Activated CD8-positive, alpha-beta memory T cell treated with anti-CD3 and anti-CD28 coated beads, Interleukin-2, amount 10 ng/mL, durations not matched to agents 7 days and 5 days (primary cell): ENCODE measurements around the gene ARPC2. TPM values are rescaled to one million over a fixed set of nuclear protein-coding genes. Genes with fewer than 3 reads are reported as not detected.

Source experiments
- ATAC-seq: fragments of 150-1000 bp; cut with Tn5 transposase; one replicate; pipeline ENCODE4 v1.10.0; 2021; ENCODE audit warnings: moderate library complexity
- CTCF ChIA-PET: fragments of 350-600 bp; sonication (Branson Sonifier 250); formaldehyde crosslinking; loops from one replicate; lab custom pipeline; 2021; ENCODE audit warnings: antibody characterized with exemption; lab: Charles Lee
- DNase-seq: peaks from one replicate; pipeline ENCODE4 v3.0.0-alpha.2; 2020
- H3K27ac Mint-ChIP-seq: one replicate; pipeline ENCODE4 v1.8.0; 2021; ENCODE audit warnings: mild to moderate bottlenecking, mixed read lengths
- H3K27me3 Mint-ChIP-seq: one replicate; pipeline ENCODE4 v1.8.0; 2021; ENCODE audit warnings: mixed read lengths
- H3K36me3 Mint-ChIP-seq: one replicate; pipeline ENCODE4 v1.8.0; 2021; ENCODE audit warnings: mild to moderate bottlenecking, mixed read lengths
- H3K4me1 Mint-ChIP-seq: one replicate; pipeline ENCODE4 v1.8.0; 2021; ENCODE audit warnings: mixed read lengths
- H3K4me3 Mint-ChIP-seq: one replicate; pipeline ENCODE4 v1.8.0; 2021; ENCODE audit warnings: mild to moderate bottlenecking, moderate library complexity, mixed read lengths
- H3K9me3 Mint-ChIP-seq: one replicate; pipeline ENCODE4 v1.8.0; 2022; ENCODE audit warnings: low read depth, mixed read lengths
- total RNA-seq, 2 experiments: library from RNA; stranded (reverse); gene quantifications; one replicate each; pipeline ENCODE4 v1.2.3, GENCODE V29; 2021

Gene ARPC2
- total RNA-seq, 2 experiments from 2014 or later: 742 to 839 TPM

DNA sequence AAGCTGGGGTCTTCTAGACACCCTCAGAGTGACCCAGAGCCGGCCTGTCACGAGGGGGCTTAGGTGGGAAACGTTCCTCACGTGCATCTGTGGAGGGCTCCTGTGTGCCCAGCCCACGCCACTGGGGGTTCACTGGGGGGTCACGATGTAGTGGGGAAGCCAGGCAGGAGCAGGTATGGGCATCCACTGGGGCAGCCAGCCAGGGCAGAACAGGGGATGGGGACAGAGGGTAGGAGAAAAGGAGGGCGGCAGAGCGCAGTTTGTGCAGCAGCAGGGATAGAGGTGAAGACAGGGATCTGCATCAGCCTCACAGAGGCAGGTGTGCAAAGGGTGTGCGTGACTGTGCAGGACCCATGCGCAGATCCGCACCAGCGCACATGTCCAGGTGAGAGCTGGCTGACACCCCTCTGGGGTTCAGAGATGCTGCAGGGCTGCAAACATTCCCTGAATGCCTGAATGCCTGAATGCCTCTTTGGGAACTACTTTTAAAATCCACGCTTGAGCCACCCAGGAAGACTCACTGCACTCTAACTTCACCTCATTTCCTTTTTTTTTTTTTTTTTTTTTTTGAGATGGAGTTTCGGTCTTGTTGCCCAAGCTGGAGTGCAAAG lies 63.4 kb downstream of the ARPC2 start:
- CTCF ChIA-PET: interaction anchor here (1.1 to 1.5 kb wide), 2 partner anchors 9 to 13 kb away, joined by 3 to 5 read pairs; no protein-coding TSS in a partner anchor
- DNase-seq: no peak
- Mint-ChIP-seq H3K4me3 (no peak overlapping the region), H3K36me3 (peaks cover 26% of the 10 kb centered on the region), H3K9me3 (no peaks in the 10 kb centered on the region), H3K4me1 (peaks cover 23% of the 10 kb centered on the region), H3K27me3 (no peaks in the 10 kb centered on the region), H3K27ac (no peak overlapping the region)
- ATAC-seq: no peak

DNA sequence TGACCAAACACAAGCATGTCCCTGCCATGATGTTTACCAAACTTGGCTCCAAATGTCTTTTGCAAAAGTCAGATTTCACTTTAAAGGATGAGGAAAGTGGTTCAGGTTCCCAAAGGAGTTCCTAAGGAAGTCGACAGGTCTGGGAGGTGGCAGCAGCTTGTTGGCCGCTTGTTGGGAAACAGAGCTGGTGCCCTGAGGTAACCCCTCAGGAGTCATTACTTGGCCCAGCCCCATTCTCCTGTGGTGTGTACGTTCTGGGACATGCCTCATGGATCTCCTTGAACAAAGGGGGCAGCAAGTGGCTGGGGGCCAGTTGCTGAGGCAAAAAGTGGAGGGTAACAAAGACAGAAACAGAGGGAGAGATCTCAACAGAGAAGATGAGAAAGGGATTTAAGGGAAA lies 64.5 kb downstream of the ARPC2 start:
- no peak for ATAC-seq
- H3K4me1 Mint-ChIP-seq: peaks cover 32% of the 10 kb centered on the region
- H3K4me3 Mint-ChIP-seq: no peak overlapping the region
- peak overlapping the region; percentile 47 for H3K27ac Mint-ChIP-seq
- CTCF ChIA-PET: interaction anchor here (1.1 to 2.5 kb wide), 3 partner anchors 10 to 12 kb away, joined by 3 to 9 read pairs (median 5); partner anchors contain the start of gene TMBIM1
- no peaks in the 10 kb centered on the region for H3K27me3 Mint-ChIP-seq
- DNase-seq: no peak
- no peaks in the 10 kb centered on the region for H3K9me3 Mint-ChIP-seq
- H3K36me3 Mint-ChIP-seq: peaks cover 22% of the 10 kb centered on the region

DNA sequence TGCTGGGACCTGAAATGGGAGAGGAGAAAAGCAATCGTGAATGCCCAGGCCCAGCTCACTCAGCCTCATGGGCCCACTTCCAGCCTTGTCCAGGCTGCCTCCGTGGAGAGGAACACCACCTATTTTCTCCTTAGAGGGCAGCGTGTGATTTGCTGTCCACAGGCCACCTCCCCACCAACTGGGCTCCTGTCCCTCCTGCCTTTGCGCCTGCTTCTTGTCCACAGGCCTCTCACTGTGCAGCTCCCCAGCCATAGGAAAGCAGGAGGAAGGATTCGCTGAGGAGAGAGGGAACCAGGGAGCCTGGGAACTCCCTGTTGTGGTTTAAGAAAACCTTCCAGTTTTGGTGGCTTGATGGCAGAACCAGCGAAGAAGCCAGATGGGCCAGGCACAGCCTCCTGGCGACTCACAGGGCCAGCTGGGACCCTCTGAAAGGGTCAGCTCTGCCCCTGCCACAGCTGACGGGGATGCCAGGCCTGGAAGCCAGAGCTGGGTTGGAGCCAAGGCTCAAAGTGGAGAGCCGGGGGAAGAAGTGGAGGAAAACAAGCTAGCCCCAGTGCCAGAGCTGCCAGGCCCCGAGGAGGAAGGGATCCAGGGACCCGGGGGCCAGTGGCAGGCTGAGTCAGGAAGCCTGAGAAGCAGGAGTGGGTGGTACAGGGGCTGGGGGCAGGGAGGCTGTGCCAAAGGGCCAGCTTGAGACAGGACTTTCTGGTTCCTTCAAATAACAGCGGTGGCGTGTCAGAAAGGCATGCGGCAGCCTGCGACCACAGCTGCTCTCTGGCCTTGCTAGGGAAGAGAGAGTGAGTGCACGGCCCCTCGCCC lies 65.4 kb downstream of the ARPC2 start:
- peak overlapping the region; percentile 98 for H3K27ac Mint-ChIP-seq
- no peaks in the 10 kb centered on the region for H3K9me3 Mint-ChIP-seq
- DNase-seq: no peak
- H3K27me3 Mint-ChIP-seq: no peaks in the 10 kb centered on the region
- peaks cover 41% of the 10 kb centered on the region for H3K4me1 Mint-ChIP-seq
- CTCF ChIA-PET: interaction anchor here (2.3 to 15.3 kb wide), 3 partner anchors 9 to 118 kb away, joined by 6 to 243 read pairs (median 9); partner anchors contain the start of genes AAMP, CTDSP1, PNKD and TMBIM1
- no peak for ATAC-seq
- peaks cover 16% of the 10 kb centered on the region for H3K36me3 Mint-ChIP-seq
- no peak overlapping the region for H3K4me3 Mint-ChIP-seq

DNA sequence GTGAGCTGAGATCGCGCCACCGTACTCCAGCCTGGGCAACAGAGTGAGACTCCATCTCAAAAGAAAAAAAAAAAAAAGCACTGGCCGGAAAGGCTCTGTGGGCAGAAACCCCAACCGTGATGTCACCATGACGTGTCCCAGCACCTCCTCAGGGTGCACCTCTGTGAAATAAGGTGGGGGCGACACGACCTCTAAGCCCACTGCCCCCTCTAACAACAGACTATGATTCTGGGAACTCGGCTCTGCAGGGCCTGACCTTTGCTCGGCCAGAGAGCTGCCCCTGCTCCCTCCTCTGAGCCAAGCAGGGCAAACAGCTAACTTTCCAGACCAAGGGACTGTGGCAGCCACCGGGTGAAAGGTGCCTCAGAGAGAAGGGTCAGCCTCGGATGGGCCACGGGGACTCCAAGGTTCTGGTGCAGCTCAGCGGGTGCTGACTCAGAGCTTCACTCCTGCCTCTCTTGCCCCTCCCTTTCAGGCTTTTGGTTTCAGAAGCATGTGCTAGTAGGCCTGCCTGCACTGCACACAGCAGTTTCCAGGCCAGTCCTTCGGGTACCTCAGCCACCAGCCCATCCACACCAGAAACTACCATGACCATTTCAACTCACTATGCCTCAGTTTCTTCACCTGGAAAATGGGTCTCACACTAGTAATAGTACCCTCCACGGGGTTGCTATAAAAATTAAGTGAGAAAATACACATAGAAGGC lies 67.3 kb downstream of the ARPC2 start:
- no peaks in the 10 kb centered on the region for H3K9me3 Mint-ChIP-seq
- CTCF ChIA-PET: interaction anchor here (0.7 to 15.3 kb wide), 11 partner anchors 8 to 614 kb away, joined by 3 to 243 read pairs (median 6); partner anchors contain the start of genes AAMP, CATIP, CTDSP1 and PNKD
- ATAC-seq (peak; percentile 64), DNase-seq (peak; percentile 90)
- H3K27ac Mint-ChIP-seq: peak overlapping the region; percentile 98
- peak overlapping the region; percentile 66 for H3K4me3 Mint-ChIP-seq
- H3K36me3 Mint-ChIP-seq: peaks cover 9% of the 10 kb centered on the region
- no peaks in the 10 kb centered on the region for H3K27me3 Mint-ChIP-seq
- H3K4me1 Mint-ChIP-seq: peaks cover 57% of the 10 kb centered on the region

DNA sequence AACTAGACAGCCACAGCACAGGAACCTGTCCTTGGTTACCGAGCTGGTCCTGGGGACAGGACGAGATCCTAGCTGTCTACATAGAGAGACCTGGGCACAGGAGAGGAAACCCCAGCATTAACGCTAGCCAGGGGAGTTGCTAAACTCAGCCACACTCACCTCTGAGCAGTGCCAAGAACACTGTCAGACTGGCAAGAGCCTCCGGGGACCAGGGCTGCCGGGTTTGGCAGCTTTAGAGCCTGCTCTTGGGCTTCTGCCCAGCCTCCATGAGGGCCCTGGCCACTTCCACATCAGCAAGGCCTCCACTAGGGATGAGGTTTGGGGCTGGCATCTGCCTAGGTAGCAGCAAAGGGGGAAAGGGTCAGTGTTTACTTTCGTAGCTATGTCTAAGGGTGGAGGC lies 68.6 kb downstream of the ARPC2 start:
- Mint-ChIP-seq H3K27ac (peak overlapping the region; percentile 98), H3K4me3 (peak overlapping the region; percentile 86), H3K9me3 (no peaks in the 10 kb centered on the region), H3K36me3 (peaks cover 7% of the 10 kb centered on the region), H3K4me1 (peaks cover 69% of the 10 kb centered on the region), H3K27me3 (no peaks in the 10 kb centered on the region)
- CTCF ChIA-PET: interaction anchor here (0.8 to 15.3 kb wide), 10 partner anchors 8 to 591 kb away, joined by 3 to 243 read pairs (median 10); partner anchors contain the start of genes AAMP, CATIP and PNKD
- no peak for ATAC-seq
- no peak for DNase-seq

DNA sequence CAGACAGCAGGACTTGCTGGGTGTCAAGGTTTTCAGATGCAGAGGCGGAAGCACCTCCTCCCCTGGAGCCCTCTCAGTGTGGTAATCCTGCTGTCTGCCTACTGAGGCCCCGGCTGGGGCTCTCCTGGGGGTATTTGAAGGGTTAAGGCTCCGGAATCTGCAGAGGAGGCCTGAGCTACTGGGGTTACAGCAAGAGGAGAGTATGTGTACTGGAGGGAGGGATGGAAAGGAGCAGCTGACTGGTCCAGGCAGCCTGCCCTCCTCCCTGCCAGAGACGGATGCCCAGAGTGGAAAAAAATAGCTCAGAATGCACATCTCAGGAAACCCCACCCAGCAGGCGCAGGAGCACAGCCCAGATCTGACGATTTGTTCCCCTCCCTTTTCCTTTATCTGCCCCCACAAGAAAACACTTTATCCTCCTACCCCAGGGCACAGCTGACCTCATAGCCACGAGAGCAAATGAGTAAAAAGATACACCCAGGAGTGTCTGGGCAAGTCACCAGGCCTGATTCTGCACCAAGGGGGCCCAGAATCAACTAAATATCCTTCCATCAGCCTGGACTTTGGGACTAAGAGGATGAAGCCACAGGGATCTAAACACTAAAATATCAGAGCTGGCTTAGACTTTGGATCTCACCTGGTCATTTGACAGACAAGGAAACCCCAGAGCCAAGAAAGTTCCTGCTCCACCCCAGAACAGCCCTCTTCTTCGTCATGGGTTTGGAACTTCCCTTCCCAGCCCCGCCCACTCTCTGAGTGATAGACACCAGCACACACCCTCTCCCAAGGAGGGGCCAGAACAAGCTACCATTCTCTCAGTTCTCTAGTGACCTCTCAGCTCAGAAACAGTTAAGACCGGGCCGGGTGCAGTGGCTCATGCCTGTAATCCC lies 69.8 kb downstream of the ARPC2 start:
- H3K4me1 Mint-ChIP-seq: peaks cover 77% of the 10 kb centered on the region
- H3K9me3 Mint-ChIP-seq: no peaks in the 10 kb centered on the region
- ATAC-seq: peak; percentile 76
- H3K27ac Mint-ChIP-seq: peak overlapping the region; percentile 98
- H3K27me3 Mint-ChIP-seq: no peaks in the 10 kb centered on the region
- peak; percentile 91 for DNase-seq
- peaks cover 3% of the 10 kb centered on the region for H3K36me3 Mint-ChIP-seq
- CTCF ChIA-PET: interaction anchor here (1.0 to 15.3 kb wide), 14 partner anchors 9 to 590 kb away, joined by 3 to 243 read pairs (median 6); partner anchors contain the start of genes AAMP, CATIP and PNKD
- peak overlapping the region; percentile 86 for H3K4me3 Mint-ChIP-seq

DNA sequence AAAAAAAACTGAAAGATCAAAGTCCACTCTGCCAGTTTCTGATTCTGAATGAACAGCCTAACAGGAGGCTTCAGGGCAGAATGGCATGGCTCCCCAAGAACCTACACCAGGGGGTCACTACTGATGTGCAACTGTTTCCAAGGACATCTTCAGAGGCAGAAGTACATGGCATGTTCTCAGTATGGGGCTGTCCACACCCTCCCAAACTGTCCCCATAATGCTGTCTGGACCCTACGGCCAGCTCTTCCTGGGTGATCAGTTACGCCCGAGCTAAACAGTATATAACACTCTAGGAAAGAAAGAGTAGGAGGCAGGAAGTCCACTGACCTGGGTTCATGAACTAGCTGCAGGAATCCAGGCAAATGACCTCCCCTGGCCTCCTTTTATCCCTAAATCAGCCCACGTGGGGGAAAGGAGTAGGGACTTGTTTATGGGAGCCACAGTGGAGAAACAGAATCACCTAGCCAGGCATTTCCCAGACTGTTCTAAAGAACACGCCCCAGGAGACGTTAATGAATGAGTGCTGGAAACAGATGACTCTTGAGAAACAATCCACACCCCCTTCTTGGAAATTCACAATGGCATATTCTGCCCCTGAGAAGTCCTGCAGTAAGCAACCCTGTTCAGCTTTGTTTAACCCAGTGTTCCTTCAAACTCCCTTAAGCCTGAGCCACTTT lies 72.8 kb downstream of the ARPC2 start:
- Mint-ChIP-seq H3K27me3 (no peaks in the 10 kb centered on the region), H3K4me3 (peak overlapping the region; percentile 86), H3K27ac (peak overlapping the region; percentile 91), H3K9me3 (no peaks in the 10 kb centered on the region), H3K36me3 (peaks cover 3% of the 10 kb centered on the region), H3K4me1 (peaks cover 79% of the 10 kb centered on the region)
- DNase-seq (no peak), ATAC-seq (no peak)
- CTCF ChIA-PET: interaction anchor here (0.6 to 15.3 kb wide), 11 partner anchors 10 to 495 kb away, joined by 3 to 243 read pairs (median 5); partner anchors contain the start of genes AAMP, CATIP and PNKD

DNA sequence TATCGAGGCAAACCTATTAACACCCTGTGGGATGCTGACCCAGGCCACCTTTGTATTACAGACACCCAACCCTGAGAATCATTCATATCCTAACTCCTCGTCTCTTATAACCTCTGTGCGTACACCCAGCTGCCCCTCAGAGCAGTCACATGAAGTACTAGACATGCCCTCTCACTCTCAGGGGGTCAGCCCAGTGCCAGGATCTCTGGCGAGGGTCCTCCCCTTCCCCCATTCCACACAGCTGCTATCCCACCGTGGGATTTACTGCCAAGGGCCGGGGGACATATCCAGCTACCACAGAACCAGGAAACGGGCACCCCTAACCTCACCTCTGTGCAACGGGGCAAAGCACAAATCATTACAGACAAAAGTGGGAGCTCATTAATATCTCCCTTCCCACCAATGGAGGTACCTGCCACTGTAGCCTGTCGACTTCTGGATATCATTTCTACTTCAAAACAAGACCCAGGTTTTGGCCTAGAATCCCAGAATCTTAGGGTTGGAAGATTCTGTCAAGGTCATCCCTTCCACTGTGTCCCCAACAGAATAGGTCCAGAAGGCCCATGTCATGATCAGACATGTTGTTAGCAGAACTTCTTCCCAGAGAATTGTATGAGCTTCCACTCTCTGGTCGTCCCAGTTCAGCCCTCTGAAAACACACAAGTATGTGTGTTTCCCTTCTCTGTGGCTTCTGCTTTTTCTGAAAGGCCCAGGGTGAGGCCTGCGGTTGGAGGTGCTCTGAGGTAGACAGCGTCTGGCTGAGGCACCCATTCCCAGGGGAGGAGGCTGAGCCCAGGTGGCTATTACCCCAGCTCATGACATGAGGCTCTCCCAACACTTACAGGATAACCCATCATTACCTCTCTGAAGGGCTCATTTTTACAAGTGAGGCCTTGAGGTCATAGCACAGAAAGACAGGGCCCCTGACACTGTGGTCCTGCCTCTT lies 73.6 kb downstream of the ARPC2 start:
- no peaks in the 10 kb centered on the region for H3K27me3 Mint-ChIP-seq
- H3K9me3 Mint-ChIP-seq: no peaks in the 10 kb centered on the region
- no peak for ATAC-seq
- H3K4me1 Mint-ChIP-seq: peaks cover 77% of the 10 kb centered on the region
- CTCF ChIA-PET: interaction anchor here (1.0 to 15.3 kb wide), 13 partner anchors 8 to 557 kb away, joined by 3 to 243 read pairs (median 5); partner anchors contain the start of genes AAMP, CATIP and PNKD
- DNase-seq: peak; percentile 74
- peaks cover 3% of the 10 kb centered on the region for H3K36me3 Mint-ChIP-seq
- H3K27ac Mint-ChIP-seq: peak overlapping the region; percentile 91
- peak overlapping the region; percentile 86 for H3K4me3 Mint-ChIP-seq

DNA sequence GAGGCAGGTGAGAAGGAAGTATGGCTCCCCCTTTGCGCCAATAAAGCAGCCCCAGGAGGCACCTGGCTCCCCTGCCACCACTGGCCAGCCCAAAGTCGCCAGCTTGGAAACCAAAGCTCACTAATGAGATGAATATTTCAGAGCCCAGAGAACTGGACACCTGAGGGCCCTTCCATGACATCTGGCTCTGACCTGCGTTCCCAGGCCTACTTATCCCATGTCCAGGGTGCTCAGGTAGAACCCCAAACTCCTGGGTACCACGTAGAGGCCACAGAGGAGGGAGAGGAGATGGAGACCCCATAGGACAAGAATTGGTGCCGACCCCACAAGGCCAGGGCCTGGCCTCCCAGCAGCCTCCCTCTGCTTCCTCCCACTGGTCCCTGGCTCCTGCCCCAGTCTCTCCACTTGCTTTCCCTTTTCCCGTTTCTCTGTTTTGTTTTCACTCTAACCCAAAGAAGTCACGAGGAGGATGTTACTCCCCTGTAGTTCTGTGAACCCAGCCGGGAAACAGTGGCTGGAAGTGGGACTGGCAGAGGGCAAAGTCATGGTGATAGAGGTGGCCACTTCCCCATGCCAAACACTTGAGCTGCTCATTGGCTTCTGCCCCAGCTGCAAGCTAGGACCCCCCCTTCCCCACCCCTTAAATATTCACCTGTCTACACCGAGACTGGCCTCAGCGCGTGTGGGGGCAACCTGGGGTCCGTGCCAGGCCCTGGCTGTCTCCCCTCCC lies 74.5 kb downstream of the ARPC2 start:
- peaks cover 2% of the 10 kb centered on the region for H3K36me3 Mint-ChIP-seq
- CTCF ChIA-PET: interaction anchor here (1.0 to 15.3 kb wide), 12 partner anchors 9 to 556 kb away, joined by 3 to 243 read pairs (median 6); partner anchors contain the start of genes AAMP, CATIP and PNKD
- ATAC-seq: no peak
- peaks cover 70% of the 10 kb centered on the region for H3K4me1 Mint-ChIP-seq
- DNase-seq: no peak
- H3K4me3 Mint-ChIP-seq: peak overlapping the region; percentile 86
- no peaks in the 10 kb centered on the region for H3K9me3 Mint-ChIP-seq
- peak overlapping the region; percentile 91 for H3K27ac Mint-ChIP-seq
- H3K27me3 Mint-ChIP-seq: no peaks in the 10 kb centered on the region
